ENCODE results near the gene ADAR. TPM values are rescaled to one million over a fixed set of nuclear protein-coding genes. Genes with fewer than 3 reads are reported as not detected.

Gene ADAR
- total and polyA plus RNA-seq, 5 donors, result 21.2 to 80.9 (median 68.3) TPM

DNA sequence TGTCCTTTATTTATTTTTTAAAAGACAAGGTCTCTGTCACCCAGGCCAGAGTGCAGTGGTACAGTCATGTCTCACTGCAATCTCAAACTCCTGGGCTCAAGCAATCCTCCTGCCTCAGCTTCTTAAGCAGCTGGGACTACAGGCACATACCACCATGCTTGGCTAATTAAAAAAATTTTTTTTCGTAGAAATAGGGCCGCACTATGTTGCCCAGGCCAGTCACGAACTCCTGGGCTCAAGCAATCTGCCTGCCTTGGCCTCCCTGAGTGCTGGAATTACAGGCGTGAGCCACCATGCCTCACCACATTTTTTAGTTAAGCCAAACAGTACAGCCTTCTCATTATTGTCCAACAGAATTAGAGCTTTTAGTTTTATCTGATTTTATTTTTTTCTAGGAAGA is 7.4 kb upstream of the ADAR start:
- no peaks in the 10 kb centered on the region for H3K9me3 ChIP-seq (ENCODE audit: control insufficient read depth, low read length)
- ATAC-seq, result no peak
- no peak overlapping the region for H3K4me3 ChIP-seq (ENCODE audit: low read length)
- peaks cover 2% of the 10 kb centered on the region for H3K4me1 ChIP-seq (ENCODE audit: control insufficient read depth, insufficient read depth, low read length)
- no peak overlapping the region for H3K27ac ChIP-seq (ENCODE audit: low read length)
- intact Hi-C loops (cut with DNase I), result no loop called here
- no peaks in the 10 kb centered on the region for H3K27me3 ChIP-seq (ENCODE audit: control insufficient read depth, insufficient read depth)
- no peak for DNase-seq
- WGBS, result 93% methylated on average over 4 of the region's 4 CpGs

DNA sequence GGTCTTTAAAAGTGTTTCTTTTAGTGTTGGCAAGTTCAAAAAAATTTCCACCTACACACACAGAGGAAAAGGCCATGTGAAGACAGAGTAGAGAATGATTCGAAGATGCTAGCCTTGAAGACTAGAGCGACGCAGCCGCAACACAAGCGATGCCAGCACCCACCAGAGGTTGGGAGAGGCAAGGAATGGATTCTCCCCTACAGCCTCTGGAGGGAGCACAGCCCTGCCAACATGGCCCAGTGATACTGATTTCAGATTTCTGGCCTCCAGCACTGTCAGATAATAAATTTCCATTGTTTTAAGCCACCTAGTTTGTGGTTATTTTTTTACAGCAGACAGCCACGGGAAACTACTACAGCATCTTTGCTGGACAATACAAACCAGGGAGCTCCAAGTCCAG is 6.9 kb upstream of the ADAR start:
- no peak for ATAC-seq
- WGBS, result 82% methylated on average over 6 of the region's 6 CpGs

DNA sequence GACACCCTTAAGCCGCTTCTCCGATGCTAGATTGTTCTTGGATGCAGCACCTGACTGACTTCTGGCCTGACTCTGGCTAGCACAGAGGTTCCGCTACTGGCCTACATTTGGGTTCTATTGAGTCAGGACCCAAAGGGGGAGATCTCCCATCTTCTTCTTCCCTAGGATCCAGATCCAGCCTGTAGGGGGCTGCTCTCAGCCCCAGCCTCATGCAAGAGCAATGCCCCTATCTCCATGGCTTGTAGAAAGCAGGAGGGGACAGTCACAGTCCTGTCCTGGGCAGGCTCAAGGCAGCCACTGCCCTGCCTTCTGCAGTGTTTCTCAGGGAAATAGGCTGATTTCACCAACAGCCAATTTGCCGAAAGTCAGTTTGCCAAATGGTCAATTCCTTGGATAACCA is 6.3 kb upstream of the ADAR start:
- Histone ChIP-seq H3K27me3 (ENCODE audit: control insufficient read depth, insufficient read depth) (no peaks in the 10 kb centered on the region), H3K9me3 (ENCODE audit: control insufficient read depth, low read length) (no peaks in the 10 kb centered on the region), H3K4me3 (ENCODE audit: low read length) (no peak overlapping the region), H3K4me1 (ENCODE audit: control insufficient read depth, insufficient read depth, low read length) (peaks cover 2% of the 10 kb centered on the region), H3K27ac (ENCODE audit: low read length) (no peak overlapping the region)
- intact Hi-C loops (cut with DNase I), result no loop called here
- ATAC-seq (no peak), DNase-seq (no peak)
- 97% methylated on average over 4 of the region's 4 CpGs for WGBS

More for the DNA sequence above, 6.9 kb upstream of the ADAR start:
- H3K4me1 ChIP-seq (ENCODE audit: control insufficient read depth, insufficient read depth, low read length), result peaks cover 2% of the 10 kb centered on the region
- H3K27ac ChIP-seq (ENCODE audit: low read length), result no peak overlapping the region
- no peaks in the 10 kb centered on the region for H3K27me3 ChIP-seq (ENCODE audit: control insufficient read depth, insufficient read depth)
- no peaks in the 10 kb centered on the region for H3K9me3 ChIP-seq (ENCODE audit: control insufficient read depth, low read length)
- no peak for DNase-seq
- H3K4me3 ChIP-seq (ENCODE audit: low read length), result no peak overlapping the region
- intact Hi-C loops (cut with DNase I), result no loop called here

DNA sequence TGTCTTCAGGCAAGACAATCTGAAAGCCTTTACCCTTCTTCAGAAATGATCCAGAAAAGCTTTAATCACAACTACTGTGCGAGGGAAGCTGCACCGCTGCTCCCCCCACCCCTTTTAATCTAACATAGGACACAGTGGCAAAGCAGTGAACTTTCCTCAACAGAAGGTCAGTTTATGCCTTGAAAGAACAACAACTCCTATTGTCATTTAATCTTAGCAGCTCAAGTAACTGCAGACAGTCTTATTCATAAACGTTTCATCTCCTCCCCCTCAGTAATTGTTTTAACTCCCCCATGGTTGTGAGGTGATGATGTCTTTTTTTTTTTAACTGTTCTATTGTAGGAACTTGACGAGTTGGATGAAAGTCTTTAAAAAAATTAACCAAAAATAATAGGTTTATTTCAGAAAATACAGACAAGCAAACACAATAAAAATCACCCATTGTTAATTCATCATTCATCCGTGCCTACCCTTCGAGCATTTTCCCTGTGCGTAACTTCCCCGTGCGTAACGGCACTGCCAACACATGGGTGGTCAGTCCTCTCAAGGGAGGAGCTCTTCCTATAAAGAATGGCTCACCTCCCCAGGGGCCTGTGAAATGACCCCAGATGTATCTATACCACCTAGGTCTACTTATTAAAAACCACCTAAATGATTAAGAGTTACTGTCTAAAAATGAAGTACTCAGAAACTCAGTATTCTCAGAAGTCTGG is 3.3 kb upstream of the ADAR start:
- Histone ChIP-seq H3K9me3 (ENCODE audit: control insufficient read depth, low read length) (no peaks in the 10 kb centered on the region), H3K27me3 (ENCODE audit: control insufficient read depth, insufficient read depth) (no peaks in the 10 kb centered on the region), H3K4me3 (ENCODE audit: low read length) (no peak overlapping the region), H3K27ac (ENCODE audit: low read length) (no peak overlapping the region), H3K4me1 (ENCODE audit: control insufficient read depth, insufficient read depth, low read length) (no peaks in the 10 kb centered on the region)
- WGBS, result 57% methylated on average over 10 of the region's 10 CpGs
- DNase-seq, result no peak
- no peak for ATAC-seq
- intact Hi-C loops (cut with DNase I), result no loop called here

DNA sequence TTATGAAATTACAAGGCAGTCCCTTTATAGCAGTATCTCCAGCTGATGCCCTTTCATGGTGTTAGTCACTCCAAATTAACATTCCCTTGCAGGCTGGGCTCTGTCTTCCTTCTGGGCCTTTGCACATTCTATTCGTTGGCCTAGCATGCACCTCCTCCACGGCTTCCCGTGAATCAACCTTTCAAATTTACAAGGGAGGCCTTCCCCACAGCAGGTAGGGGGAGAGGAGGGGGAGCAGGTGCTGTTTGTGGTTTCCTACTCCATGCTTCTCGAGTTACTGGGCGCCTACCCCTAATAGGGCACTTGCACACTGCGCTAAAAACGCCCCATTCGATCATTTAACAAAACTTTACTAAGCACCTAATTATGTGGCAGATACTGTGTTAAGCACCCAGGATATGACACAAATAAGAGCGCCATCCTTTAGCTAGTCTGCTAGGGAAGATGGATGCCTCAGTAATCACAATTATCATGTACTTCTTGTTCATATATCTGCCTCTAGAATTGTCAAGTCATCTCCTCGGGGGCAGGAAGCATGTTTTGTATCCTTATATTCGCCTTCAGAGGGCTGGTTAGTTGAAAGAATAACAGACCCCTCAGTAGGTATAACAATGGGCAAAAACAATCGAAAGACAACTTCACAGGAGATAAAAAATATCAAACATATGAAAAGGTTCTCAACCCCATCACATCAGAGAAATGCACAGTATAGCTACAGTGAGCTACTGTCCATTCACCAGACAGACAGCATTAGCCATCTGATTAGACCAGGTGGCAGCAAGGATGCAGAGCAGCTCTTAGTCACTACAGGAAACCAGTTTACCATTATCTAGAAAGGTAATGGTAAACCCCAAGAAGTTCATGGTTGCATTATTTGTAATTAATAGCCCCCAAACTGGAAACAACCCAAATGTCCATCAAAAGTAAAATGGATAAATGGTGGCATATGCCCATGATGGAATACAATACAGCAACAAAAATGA is 1.7 kb upstream of the ADAR start:
- DNase-seq, result no peak
- intact Hi-C loops (cut with DNase I), result no loop called here
- whole genome bisulfite sequencing, result 75% methylated on average over 12 of the region's 12 CpGs
- peaks cover 6% of the 10 kb centered on the region for H3K4me1 ChIP-seq (ENCODE audit: control insufficient read depth, insufficient read depth, low read length)
- H3K9me3 ChIP-seq (ENCODE audit: control insufficient read depth, low read length), result no peaks in the 10 kb centered on the region
- no peaks in the 10 kb centered on the region for H3K27me3 ChIP-seq (ENCODE audit: control insufficient read depth, insufficient read depth)
- ATAC-seq, result no peak
- no peak overlapping the region for H3K4me3 ChIP-seq (ENCODE audit: low read length)
- H3K27ac ChIP-seq (ENCODE audit: low read length), result no peak overlapping the region

DNA sequence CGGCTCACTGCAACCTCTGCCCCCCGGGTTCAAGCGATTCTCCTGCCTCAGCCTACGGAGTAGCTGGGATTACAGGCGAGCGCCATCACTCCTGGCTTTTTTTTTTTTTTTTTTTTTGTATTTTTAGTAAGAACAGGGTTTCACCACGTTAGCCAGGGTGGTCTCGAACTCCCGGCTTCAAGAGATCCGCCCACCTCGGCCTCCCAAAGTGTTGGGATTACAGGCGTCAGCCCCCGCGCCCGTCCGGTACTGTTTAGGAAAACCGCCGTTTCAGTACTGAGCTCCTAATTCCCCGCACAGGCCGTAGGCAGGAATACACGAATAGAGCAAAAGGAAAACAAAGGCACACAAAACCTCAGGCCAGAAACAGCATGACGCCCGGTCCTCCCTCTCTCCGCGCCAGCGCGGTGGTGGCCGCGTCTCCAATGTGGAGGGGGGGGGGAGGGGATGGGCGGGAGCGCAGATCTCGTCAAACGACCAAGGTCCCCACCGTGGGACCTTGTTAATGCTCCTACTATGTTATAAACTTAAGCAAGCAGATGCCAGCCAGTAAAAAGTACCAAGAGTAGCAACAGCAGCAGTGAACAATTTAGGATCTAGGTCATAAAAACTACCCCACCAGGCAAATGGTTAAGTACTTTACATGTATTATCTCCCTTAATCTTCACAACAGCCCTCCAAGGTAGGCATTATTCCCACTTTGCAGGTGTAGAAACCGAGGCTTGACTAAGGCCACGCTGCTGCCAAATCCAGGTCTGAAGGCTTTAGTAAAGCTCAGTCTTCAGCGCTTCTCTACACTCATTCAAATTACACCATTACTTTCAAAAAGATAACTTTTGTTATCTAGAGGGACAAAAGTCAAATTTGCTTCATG is 648 bp upstream of the ADAR start:
- H3K9me3 ChIP-seq (ENCODE audit: control insufficient read depth, low read length), result no peaks in the 10 kb centered on the region
- DNase-seq (peak; percentile 37 to 80 (median 70)), ATAC-seq (peak; percentile 65 to 67)
- H3K4me3 ChIP-seq (ENCODE audit: low read length), result peak overlapping the region; percentile 85
- no peaks in the 10 kb centered on the region for H3K27me3 ChIP-seq (ENCODE audit: control insufficient read depth, insufficient read depth)
- peaks cover 6% of the 10 kb centered on the region for H3K4me1 ChIP-seq (ENCODE audit: control insufficient read depth, insufficient read depth, low read length)
- intact Hi-C loops (cut with DNase I), result no loop called here
- 5% methylated on average over 35 of the region's 37 CpGs for WGBS
- peak overlapping the region; percentile 95 for H3K27ac ChIP-seq (ENCODE audit: low read length)

- peak; percentile 5 to 29 for ATAC-seq
- Histone ChIP-seq H3K27me3 (ENCODE audit: control insufficient read depth, insufficient read depth) (no peaks in the 10 kb centered on the region), H3K27ac (ENCODE audit: low read length) (peak overlapping the region; percentile 95), H3K9me3 (ENCODE audit: control insufficient read depth, low read length) (no peaks in the 10 kb centered on the region), H3K4me1 (ENCODE audit: control insufficient read depth, insufficient read depth, low read length) (peaks cover 12% of the 10 kb centered on the region), H3K4me3 (ENCODE audit: low read length) (peak overlapping the region; percentile 85)
- no peak for DNase-seq
- 11% methylated on average over 11 of the region's 11 CpGs for WGBS
- intact Hi-C loops (cut with DNase I), result no loop called here
Observed at GRCh38 chr1:154607106-154607608, 829 bp downstream of the ADAR start.

- Histone ChIP-seq H3K4me3 (ENCODE audit: low read length) (no peak overlapping the region), H3K9me3 (ENCODE audit: control insufficient read depth, low read length) (no peaks in the 10 kb centered on the region), H3K27me3 (ENCODE audit: control insufficient read depth, insufficient read depth) (no peaks in the 10 kb centered on the region), H3K27ac (ENCODE audit: low read length) (no peak overlapping the region), H3K4me1 (ENCODE audit: control insufficient read depth, insufficient read depth, low read length) (peaks cover 12% of the 10 kb centered on the region)
- ATAC-seq (no peak), DNase-seq (no peak)
- WGBS, result 72% methylated on average over 2 of the region's 2 CpGs
- intact Hi-C loops (cut with DNase I), result no loop called here
Observed at GRCh38 chr1:154605534-154605933, 2.5 kb downstream of the ADAR start.

- Histone ChIP-seq H3K27ac (ENCODE audit: low read length) (no peak overlapping the region), H3K4me3 (ENCODE audit: low read length) (no peak overlapping the region), H3K27me3 (ENCODE audit: control insufficient read depth, insufficient read depth) (no peaks in the 10 kb centered on the region), H3K4me1 (ENCODE audit: control insufficient read depth, insufficient read depth, low read length) (peaks cover 15% of the 10 kb centered on the region), H3K9me3 (ENCODE audit: control insufficient read depth, low read length) (no peaks in the 10 kb centered on the region)
- intact Hi-C loops (cut with DNase I), result no loop called here
- WGBS, result 46% methylated on average over 2 of the region's 2 CpGs
- DNase-seq (no peak), ATAC-seq (no peak)
Observed at GRCh38 chr1:154603317-154603716, 4.7 kb downstream of the ADAR start.

- DNase-seq (no peak), ATAC-seq (peak; percentile 47 to 57)
- intact Hi-C loops (cut with DNase I), result no loop called here
- H3K27me3 ChIP-seq (ENCODE audit: control insufficient read depth, insufficient read depth), result no peaks in the 10 kb centered on the region
- H3K27ac ChIP-seq (ENCODE audit: low read length), result peak overlapping the region; percentile 60
- H3K9me3 ChIP-seq (ENCODE audit: control insufficient read depth, low read length), result no peaks in the 10 kb centered on the region
- no peak overlapping the region for H3K4me3 ChIP-seq (ENCODE audit: low read length)
- peaks cover 9% of the 10 kb centered on the region for H3K4me1 ChIP-seq (ENCODE audit: control insufficient read depth, insufficient read depth, low read length)
- WGBS, result 57% methylated on average over 3 of the region's 3 CpGs
Observed at GRCh38 chr1:154599658-154600057, 8.3 kb downstream of the ADAR start.
